Lower leg skin (tissue), 4 donors: ENCODE measurements around the gene SPAG5. TPM values are rescaled to one million over a fixed set of nuclear protein-coding genes. Genes with fewer than 3 reads are reported as not detected.

Experiments used
- DNase-seq, 2 donors: peaks; one replicate each; pipeline ENCODE4 v3.0.0-alpha.2; 2019; ENCODE audit warnings: low spot score in 2 of 2
- H3K4me3 ChIP-seq: fragments of 200-600 bp; sonication (generic); 2 replicates; pipeline ENCODE4 v1.5.1; 2017; ENCODE audit warnings: mild to moderate bottlenecking, low read depth; ENCODE audit not compliant: poor library complexity, severe bottlenecking
- CTCF ChIP-seq, 3 donors: fragments of 450-650 bp; IDR thresholded peaks; one replicate each; pipeline ENCODE4 v1.5.1; 2016; ENCODE audit warnings: antibody characterized with exemption in 3 of 3, mild to moderate bottlenecking in 3 of 3, moderate library complexity in 2 of 3
- POLR2A ChIP-seq, 2 donors: fragments of 450-650 bp; IDR thresholded peaks; one replicate each; pipeline ENCODE4 v1.6.1; 2016 to 2017; ENCODE audit warnings: antibody characterized with exemption in 2 of 2, mild to moderate bottlenecking in 1 of 2, moderate library complexity in 1 of 2
- WGBS, 2 donors: methylation state at CpG; one replicate each; pipeline ENCODE4 v1.1.5; 2018; 5-methylcytosine and 5-hydroxymethylcytosine counted together
- intact Hi-C: fragments of 100-400 bp; cut with DNase I; formaldehyde crosslinking; loops from one replicate; pipeline ENCODE4 v1.15.0; 2023; ENCODE audit warnings: low total_unique reads
- total RNA-seq, 4 donors: library from RNA; depleted of rRNA; stranded (reverse); fragments of >200 nt; gene quantifications; one replicate each; pipeline ENCODE4 v1.1.0, GENCODE V29; 2016

Gene SPAG5
- total RNA-seq, 4 donors from 2014 or later: 4.0 to 12.4 (median 7.7) TPM

- TF ChIP-seq POLR2A (IDR thresholded peaks at IDR 0.05): no peak
- DNase-seq: peak; percentile 43 to 88
- H3K4me3 ChIP-seq: peak overlapping the region; percentile 25
- intact Hi-C loops: no loop called here
- WGBS, 2 donors: 4 to 6% methylated on average over 40 of the region's 40 CpGs
Measured at GRCh38 chr17:28599311-28600184, 723 bp upstream of the SPAG5 start.

GRCh38 chr17:28598389-28598788, 436 bp downstream of the SPAG5 start:
- no peak for DNase-seq
- intact Hi-C loops: no loop called here
- peak overlapping the region; percentile 41 for H3K4me3 ChIP-seq
- WGBS, 2 donors: 1 to 4% methylated on average over 17 of the region's 17 CpGs
- TF ChIP-seq CTCF (IDR thresholded peaks at IDR 0.05) (no peak), POLR2A (IDR thresholded peaks at IDR 0.05) (no peak)

GRCh38 chr17:28597606-28598383, 1.0 kb downstream of the SPAG5 start:
- WGBS, 2 donors: 34 to 44% methylated on average over 5 of the region's 5 CpGs
- TF ChIP-seq POLR2A (IDR thresholded peaks at IDR 0.05): no peak
- TF ChIP-seq CTCF (IDR thresholded peaks at IDR 0.05): no peak
- no peak for DNase-seq
- intact Hi-C loops: no loop called here
- H3K4me3 ChIP-seq: peak overlapping the region; percentile 41

- no peak for DNase-seq
- intact Hi-C loops: no loop called here
- WGBS, 2 donors: 90 to 92% methylated on average over 4 of the region's 4 CpGs
- TF ChIP-seq POLR2A (IDR thresholded peaks at IDR 0.05): no peak
- no peak for TF ChIP-seq CTCF (IDR thresholded peaks at IDR 0.05)
- no peak overlapping the region for H3K4me3 ChIP-seq
Measured at GRCh38 chr17:28592260-28592659, 6.6 kb downstream of the SPAG5 start.

- 91 to 97% methylated on average over 3 of the region's 3 CpGs for WGBS, 2 donors
- no peak overlapping the region for H3K4me3 ChIP-seq
- no peak for DNase-seq
- intact Hi-C loops: no loop called here
- no peak for TF ChIP-seq CTCF (IDR thresholded peaks at IDR 0.05)
- no peak for TF ChIP-seq POLR2A (IDR thresholded peaks at IDR 0.05)
Measured at GRCh38 chr17:28585851-28586250, 13.0 kb downstream of the SPAG5 start.

GRCh38 chr17:28584434-28584833, 14.4 kb downstream of the SPAG5 start:
- 93 to 96% methylated on average over 3 of the region's 3 CpGs for WGBS, 2 donors
- intact Hi-C loops: no loop called here
- DNase-seq: no peak
- H3K4me3 ChIP-seq: no peak overlapping the region
- TF ChIP-seq POLR2A (IDR thresholded peaks at IDR 0.05): no peak
- TF ChIP-seq CTCF (IDR thresholded peaks at IDR 0.05): no peak
